Activated CD4-positive, alpha-beta T cell treated with anti-CD3 and anti-CD28 coated beads, Interleukin-2, amount 50 U/mL, for 1 hour (primary cell): ENCODE data around the gene PXT1.
A peak's percentile ranks its signal among the peaks of the same experiment; 100 is the strongest.

Experiments
- DNase-seq: peaks from one replicate; pipeline ENCODE4 v3.0.0-alpha.2; 2020

Gene PXT1

GRCh38 chr6:36343109-36343680, 99.5 kb downstream of the PXT1 start:
- no peak for DNase-seq

- peak; percentile 75 for DNase-seq
Observed at GRCh38 chr6:36340618-36341454, 101.8 kb downstream of the PXT1 start.
